ENCODE results near the gene GDPGP1.
"Not testable (repeated sequence)": the region's sequence is repeated elsewhere in the genome, so short reads cannot be mapped to it uniquely, and the experiment has no call there.

Gene GDPGP1, protein sequence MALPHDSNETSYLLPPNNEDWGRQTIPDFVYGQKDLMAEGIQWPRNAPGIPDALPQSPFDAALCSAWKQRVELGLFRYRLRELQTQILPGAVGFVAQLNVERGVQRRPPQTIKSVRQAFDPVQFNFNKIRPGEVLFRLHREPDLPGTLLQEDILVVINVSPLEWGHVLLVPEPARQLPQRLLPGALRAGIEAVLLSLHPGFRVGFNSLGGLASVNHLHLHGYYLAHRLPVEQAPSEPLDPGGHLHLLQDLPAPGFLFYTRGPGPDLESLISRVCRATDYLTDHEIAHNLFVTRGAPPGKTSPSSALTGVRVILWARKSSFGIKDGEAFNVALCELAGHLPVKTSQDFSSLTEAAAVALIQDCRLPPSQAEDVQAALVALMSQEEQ

DNA sequence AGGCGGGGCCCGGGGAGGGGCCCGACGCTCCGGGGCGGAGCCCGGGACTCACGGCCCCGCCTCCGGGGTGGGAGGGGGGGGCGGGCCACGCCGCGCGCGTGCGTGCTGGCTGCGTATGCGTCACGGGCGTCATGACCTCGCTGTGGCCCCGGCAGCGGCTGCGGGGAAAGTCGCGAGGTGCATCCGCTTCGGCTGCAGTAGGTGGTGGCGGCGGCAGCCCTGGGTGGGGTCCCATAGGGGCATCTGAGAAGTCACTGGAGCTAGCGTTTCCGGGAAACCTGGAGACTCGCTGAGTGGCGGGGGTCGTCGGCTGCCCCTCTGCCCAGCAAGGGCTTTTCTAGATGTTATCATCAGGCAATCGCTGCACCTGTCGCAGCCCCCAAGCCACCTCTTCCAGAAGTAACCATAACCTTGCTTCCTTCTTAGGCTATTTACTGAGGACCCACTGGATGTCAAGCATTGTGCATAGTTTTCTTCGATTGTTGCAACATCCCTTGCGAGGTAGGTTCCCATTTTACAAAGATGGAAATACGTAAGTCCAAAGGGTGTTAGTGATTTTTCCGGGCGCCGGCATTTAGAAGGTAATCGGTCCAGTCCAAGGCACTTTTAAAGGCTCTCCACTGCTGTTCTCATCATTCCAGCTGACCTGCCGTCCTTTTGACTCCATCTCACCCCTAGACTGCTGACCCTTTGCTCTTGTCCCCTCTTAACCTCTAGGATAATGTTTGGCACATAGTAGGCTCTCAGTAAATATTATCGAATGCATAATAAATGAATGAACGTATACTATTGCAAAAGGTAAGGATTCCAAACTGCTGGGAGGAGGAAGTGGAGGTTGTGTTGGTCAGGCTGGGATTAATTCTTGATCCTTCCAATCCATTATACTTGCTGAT lies at the start of gene GDPGP1:
Gene GDPGP1 (plus strand): TSS at position 114 of the 893 bp plus-strand sequence. CDS start 6,700 bp downstream, outside the sequence.
- peak in 1 of 3 experiments; percentile 94 for DNase-seq (ENCODE audit: low read depth in 3 of 3)

DNA sequence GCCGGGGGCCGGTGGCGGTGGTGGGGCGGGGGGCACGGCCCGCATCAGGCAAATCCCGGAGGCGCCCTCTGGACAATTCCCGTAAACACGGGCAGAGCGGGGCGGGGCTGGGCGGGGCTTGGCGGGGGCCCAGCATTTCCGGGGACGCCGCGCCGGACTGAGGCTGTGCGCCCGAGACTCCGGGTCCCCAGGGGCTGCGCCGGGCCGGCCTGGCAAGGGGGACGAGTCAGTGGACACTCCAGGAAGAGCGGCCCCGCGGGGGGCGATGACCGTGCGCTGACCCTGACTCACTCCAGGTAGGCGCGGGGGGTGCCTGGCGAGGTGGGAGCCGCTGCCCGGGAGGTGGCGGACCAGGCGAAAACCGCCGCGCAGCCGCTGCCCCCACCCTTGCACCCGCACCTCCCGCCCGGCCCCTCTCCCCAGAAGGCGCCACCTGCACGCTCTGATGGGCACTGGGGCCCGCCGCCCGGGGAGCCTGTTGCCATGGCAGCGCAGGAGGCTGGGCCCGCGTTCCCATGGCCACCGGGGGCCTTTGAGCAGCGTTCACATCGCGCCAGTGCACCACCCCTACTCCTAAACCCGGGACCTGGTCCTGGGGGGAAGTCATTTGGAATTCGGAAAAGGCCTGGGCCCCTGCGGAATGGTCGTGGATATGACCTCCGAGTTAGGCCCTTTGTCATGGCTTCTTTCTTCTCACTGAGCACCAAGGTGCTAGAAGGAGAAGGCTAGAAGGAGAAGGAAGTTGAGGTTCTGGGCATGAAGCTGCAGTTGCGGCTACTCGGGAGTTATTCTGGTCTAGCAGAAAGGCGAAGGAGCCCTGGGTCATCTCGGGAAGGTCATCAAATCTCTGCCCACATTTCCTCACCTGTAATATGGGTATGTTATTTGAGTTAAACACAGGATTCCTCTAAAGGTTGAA lies 49.0 kb upstream of the GDPGP1 start:
- peak in 1 of 3 experiments; percentile 15 for DNase-seq (ENCODE audit: low read depth in 3 of 3)

DNA sequence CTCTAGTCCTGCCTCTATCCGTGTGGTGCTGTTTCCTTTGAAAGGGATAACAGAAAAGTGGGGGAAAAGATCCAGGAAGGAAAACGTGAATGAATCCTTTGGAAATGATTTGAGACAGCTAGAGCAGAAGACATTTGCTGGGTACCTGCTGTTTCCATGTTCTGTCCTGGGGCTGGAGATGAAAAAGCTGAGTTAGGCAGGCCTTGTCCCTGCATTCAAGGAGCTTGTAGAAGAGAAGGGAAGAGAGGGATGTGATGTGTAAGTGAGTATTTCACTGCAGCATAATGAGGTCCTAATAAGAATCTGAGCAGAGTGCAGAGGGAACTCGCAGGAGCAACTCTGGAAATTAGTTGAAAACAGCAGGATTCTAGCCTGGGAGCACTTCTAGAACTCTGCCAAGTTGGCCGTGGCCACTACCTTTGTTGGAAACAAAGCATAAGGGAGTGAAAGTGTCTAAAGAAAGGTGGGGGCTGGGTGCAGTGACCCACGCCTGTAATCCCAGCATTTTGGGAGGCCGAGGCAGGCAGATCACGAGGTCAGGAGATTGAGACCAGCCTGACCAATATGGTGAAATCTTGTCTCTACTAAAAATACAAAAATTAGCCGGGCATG lies 46.6 kb upstream of the GDPGP1 start:
- DNase-seq (ENCODE audit: low read depth in 3 of 3) = no peak

DNA sequence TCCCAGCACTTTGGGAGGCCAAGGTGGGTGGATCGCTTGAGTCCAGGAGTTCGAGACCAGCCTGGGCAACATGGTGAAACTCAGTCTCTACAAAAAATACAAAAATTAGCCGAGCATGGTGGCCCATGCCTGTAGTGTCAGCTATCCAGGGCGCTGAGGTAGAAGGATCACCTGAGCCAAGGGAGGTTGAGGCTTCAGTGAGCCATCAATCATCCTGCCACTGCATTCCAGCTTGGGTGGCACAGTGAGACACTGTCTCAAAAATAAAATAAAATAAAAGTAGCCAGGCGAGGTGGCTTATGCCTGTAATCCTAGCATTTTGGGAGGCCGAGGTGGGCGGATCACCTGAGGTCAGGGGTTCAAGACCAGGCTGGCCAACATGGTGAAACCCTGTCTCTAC lies 45.9 kb upstream of the GDPGP1 start:
- not testable (repeated sequence) for DNase-seq (ENCODE audit: low read depth in 3 of 3)

DNA sequence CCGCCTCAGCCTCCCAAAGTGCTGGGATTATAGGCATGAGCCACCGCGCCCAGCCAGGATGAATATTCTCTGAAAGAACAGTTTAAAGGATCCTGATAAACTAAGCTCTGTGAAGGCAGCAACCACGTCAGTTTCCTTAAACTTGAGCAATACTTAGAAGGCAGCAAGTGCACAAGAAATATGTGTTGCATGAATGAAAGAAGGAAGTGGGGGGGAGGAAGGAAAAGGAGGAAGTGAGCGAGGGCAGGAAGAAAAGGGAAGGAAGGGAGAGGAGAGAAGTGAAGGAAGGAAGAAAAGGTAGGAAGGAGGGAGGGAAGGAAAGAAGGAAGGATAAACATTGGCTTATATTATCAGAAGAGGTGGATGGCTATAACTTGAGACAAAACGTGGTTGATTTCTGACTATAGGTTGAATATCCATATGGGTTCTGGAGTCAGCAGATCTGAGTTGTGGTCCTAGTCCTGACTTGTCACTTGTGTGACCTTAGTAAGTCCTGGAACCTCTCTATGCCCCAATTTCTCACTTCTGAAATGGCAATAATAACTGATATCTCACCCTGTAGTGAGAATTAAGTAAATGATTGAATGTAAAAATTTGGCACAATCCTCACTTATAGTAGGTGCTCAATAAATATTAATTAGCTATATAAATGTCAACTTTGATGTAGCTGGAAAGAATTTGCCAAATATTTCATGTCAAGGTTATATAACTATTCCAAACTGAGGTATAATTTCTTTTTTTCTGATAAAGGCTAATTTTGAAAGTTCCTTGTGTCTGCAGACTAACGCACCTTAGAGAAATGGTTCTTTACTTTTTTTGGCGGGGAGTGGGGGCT lies 44.9 kb upstream of the GDPGP1 start:
- DNase-seq (ENCODE audit: low read depth in 3 of 3) = no peak

DNA sequence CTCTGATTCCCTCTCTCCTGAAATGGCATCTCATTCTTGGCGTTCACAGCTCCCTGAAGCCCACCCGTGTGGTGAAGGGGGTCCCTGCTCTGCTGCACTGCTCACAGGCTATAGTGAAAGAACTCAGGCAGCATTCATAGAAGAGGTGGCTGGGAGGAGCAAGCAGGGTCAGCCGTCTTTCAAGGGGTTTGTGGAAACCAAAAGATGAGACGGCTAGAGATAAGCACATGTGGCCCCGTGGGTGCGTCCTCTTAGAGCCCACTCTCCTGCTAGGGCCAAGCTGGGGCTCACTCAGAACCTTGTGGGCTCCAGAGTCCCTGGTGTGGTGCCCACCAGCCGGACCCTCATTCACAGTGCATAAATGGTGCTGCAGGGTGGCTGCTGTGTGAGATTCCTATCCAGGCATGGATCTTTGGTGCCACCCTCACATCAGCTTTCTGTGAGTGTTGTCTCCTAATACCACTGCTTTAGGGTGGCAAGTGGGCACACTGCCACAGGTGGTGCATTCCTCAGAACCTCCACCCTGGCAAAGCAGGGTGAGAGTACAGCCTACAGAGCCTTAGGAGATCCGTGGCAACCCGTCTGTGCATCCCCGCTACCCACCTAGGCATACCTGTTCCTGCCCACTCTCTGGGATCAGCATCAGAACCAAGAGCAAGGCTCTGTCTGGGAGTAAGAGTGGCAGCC lies 44.1 kb upstream of the GDPGP1 start:
- DNase-seq (ENCODE audit: low read depth in 3 of 3) = no peak

DNA sequence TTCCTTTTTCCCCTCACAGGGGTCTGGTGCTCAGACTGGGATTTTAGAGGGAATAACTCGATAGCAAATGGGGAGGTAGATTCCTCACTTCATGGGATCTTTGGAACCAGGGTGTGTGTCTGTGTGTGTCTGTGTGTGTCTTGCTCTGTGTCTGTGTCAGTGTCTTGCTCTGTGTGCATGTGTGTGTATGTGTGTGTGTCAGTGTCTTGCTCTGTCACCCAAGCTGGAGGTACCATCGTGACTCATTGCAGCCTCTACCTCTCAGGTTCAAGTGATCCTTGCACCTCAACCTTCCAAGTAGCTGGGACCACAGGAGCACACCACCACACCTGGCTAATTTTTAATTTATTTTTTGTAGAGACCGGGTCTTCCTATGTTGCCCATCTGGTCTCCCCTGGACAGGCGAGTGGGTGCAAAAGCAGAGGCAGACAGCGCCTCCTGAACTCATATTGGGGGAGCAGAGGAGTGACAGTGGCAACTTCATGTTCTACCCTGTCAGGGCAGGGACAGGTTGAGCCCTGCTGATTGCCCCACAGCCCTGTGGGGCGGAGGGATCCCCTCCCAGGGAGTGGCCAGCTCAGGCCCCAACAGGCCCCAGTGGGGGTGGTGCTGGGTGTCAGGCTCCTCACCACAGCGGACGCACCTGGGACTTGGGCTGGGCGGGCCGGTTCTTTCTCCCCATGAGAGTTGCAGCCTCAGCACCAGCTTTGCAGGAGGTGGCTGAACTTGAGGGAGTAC lies 43.2 kb upstream of the GDPGP1 start:
- no peak for DNase-seq (ENCODE audit: low read depth in 3 of 3)

DNA sequence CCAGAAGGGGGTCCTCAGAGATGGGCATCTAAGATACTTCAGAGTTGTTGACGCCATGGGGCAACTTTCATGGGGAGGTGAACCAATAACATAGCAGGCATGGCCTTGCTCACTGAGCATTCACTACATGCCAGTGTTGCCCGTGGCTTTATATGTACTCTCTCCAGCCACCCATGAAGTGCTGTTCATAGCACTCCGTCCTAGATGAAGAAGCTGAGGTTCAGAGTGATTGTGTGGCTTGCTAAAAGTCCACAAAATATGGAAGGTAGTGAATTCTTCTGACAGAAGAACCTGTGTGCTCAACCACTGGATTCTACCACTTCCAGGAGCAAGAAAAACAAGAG lies 42.7 kb upstream of the GDPGP1 start:
- no peak for DNase-seq (ENCODE audit: low read depth in 3 of 3)

DNA sequence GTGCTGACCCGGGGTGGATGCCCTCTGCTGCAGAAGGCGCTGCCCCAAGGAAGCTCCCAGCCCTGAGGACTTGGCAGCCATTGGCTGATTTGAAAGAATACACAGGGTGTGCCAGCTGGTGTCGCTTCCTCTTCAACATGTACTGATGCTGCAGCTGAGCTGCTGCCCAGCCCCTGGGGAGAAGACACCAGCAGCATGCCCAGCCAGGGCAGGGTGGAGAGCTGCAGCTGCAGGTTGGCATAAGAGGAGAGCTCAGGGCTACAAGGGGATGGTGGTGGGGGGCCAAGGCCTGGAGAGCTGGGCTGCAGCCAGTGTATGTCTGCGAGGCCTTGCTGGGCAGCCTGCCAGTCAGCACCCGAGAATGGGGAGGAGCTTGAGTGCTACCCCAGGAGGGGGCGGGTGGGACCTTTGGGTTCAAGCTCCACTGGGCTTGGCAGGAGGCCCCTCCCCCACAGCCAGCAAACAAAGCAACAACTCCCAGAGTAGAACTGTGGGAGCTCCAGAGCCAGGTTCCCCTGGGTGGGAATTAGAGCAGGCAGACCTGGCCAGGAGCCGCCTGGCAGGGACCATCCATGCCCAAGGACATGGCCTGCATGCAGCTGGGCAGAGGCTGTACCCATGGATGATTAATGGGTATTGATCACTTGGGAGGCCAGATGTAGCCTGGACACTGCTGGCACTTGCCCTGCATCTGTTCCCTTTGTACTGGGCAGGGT lies 42.1 kb upstream of the GDPGP1 start:
- no peak for DNase-seq (ENCODE audit: low read depth in 3 of 3)

DNA sequence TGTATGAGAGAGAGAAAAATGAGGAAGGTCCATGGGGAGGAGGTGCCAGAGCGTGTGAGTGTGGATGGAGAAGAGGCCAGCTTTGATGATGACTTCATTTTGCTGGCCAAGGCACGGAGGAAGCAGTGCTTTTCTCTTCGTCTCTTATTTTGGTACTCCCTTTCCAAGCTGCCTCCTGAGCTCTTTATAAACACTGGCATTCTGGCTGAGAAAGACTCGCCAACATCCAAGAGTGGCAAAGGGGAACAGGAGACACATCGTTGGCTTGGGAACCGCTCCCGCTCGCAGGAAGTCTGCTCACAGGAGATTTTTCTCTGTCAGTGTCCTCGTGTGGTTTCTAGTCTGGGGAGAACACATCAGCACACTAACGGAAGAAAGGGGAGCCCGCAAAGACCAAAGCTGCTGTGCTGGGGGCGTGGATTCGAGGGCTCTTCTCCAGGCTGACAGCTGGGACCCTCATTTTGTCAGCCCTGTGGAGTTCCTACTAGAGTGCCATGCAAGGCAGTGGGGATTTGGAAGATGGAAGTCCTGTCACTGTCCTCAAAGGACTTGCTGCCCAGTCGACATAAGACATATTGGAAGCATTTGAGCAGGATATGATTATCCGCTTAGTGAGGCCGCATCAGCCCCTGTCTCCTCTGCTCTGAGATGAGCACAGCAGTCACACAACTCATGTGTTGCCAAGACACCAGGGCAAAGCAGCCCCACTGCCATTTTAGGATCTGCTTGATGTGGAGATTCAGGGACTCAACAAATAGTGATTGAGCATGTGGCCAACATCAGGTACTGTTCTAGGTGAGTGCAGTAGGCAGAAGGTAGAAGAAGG lies 40.8 kb upstream of the GDPGP1 start:
- DNase-seq (ENCODE audit: low read depth in 3 of 3) = no peak

DNA sequence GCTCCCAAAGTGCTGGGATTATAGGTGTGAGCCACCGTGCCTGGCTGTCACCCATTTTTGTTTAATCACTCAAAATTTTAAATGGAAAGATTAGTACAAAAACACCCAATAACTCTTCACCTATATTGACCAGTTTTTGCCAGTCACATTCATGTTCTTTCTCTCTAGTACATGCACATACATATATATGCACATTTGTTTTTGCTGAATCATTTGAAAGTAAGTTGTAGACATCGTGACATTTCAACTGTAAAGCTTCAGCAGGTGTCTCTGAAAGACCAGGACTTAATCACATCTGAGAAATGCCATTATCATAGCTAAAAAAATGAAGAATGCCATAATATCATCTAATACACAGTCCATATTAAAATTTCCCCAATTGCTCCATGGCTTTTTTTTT lies 39.4 kb upstream of the GDPGP1 start:
- DNase-seq (ENCODE audit: low read depth in 3 of 3) = no peak

DNA sequence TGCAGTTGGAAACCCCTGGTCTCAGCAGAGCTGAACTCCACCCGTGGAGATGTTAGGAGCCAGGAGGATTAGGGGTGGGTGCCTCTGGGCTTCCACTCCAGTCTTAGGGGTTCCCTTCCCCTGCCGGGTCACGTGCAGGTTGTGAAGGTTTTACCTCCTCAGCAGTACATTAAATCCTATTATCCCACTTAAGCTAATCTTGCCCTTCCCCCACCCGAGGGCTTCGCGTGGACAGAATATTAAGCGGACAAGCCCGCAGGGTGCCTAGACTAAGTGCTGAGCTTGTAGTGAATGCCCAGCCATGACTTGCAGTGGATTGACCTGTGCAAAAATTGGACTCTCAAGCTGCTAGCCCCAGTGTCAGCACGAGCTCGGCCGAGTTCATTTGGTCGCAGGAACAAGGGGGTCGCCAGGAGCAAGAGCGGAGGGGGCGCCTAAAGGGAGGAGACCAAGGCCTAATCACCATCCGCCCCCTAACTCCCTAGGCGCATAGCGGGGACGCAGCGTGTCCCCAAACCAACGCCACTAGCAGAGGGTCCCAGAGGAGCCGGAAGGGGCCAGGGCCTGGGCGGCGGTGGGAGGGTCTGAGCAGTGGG lies 33.4 kb upstream of the GDPGP1 start:
- no peak for DNase-seq (ENCODE audit: low read depth in 3 of 3)

DNA sequence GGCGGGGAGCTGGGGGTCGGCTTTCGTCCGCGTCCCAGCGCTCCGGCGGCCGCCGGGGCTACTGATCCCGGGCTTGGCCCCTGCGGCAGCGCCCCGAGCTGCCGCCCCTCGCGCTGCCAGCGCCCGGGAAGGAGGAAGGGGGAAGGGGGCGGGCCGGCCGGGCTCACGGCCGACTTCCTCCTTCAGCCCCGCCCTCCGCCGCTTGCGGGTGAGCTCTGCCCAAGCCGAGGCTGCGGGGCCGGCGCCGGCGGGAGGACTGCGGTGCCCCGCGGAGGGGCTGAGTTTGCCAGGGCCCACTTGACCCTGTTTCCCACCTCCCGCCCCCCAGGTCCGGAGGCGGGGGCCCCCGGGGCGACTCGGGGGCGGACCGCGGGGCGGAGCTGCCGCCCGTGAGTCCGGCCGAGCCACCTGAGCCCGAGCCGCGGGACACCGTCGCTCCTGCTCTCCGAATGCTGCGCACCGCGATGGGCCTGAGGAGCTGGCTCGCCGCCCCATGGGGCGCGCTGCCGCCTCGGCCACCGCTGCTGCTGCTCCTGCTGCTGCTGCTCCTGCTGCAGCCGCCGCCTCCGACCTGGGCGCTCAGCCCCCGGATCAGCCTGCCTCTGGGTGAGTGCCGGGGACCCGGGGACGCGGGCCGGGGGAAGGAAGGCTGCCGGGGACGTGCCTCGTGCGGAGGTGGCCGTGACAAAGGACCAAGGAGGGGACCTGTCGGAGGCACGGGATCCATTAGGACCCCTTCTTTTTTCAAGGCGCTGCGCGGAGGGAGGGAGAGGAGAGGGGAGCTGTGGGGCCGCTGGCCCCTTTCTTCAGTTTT lies 32.7 kb upstream of the GDPGP1 start, which contains the start of gene SEMA4B:
Gene SEMA4B (plus strand): TSS at position 201 of the 814 bp plus-strand sequence. CDS start 249 bp downstream, at position 450.
- peak; percentile 38 to 66 (median 46) for DNase-seq (ENCODE audit: low read depth in 3 of 3)

DNA sequence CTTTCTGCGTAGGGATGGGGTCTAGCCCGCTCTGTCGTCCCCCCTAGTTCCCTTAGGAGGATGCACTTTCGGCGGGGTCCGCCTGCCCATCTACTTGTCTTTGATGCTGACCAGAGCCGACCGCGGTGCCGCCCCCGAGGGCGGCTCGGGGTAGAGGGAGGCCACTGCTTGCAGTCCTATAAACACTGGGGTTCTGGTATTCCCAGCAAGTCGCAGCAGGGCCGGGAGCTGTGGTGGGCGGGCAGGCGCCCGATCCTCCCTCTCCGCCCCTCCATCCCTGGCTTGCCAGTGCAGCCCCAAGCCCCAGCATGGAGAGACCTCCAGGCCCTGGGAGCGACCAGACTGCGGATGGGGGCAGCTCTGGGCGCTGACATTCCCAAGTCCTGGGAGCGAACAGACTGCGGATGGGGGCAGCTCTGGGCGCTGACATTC lies 32.0 kb upstream of the GDPGP1 start:
- no peak for DNase-seq (ENCODE audit: low read depth in 3 of 3)

DNA sequence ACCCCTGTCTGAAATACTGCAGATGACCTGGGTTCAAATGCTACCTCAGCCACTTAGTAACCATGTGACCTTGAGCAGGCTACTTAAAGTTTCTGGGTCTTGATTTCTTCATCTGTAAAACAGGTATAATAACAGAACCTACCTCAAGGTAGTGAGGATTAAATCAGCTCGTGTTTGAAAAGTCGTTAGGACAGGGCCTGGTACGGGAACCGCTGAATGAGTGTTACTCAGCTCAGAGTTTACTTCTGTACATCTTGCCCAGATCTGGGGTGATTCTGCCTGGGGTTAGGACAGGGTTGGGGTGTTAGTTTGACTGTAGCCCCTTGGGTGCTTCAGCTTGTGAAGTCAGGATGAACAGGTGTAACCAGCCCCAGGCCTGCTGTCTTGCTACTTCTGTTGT lies 31.1 kb upstream of the GDPGP1 start:
- no peak for DNase-seq (ENCODE audit: low read depth in 3 of 3)

DNA sequence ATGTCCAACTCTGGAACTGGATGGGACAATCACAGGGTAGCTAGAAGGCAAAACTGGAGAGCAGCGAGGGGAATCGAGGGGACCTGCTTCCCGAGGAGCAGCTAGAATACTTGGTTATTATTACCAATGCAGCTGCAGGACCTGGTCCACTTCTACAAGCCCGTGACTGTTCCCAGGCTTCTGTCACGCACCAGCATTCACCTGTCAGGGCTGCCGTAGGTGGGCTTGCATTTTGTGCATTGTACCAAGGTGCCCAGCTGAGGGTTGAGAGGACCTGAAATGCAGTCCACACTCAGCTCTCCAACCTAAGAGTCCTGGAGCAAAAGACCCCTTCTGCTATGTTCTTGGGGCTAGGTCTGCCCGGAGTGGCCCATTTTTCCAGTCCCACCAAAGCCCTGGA lies 30.5 kb upstream of the GDPGP1 start:
- DNase-seq (ENCODE audit: low read depth in 3 of 3) = no peak
